Endothelial cell of umbilical vein (primary cell): ENCODE results near the gene SLC18A3. TPM values are rescaled to one million over a fixed set of nuclear protein-coding genes. Genes with fewer than 3 reads are reported as not detected.

Experiments used
- BruUV-seq: library from RNA; stranded (reverse); fragments of 400-500 nt; replicated peaks from 2 replicates; lab custom pipeline; 2021; lab: Mats Ljungman, UMichigan
- CTCF ChIA-PET: fragments of 300-600, 350-600 bp; sonication (Branson Sonifier 250); formaldehyde crosslinking; loops from one replicate; lab custom pipeline; 2021; ENCODE audit warnings: antibody characterized with exemption, inconsistent platforms; lab: Charles Lee
- POLR2A ChIA-PET: fragments of 300-600, 350-600 bp; sonication (Branson Sonifier 250); formaldehyde crosslinking; loops from one replicate; lab custom pipeline; 2021; ENCODE audit warnings: antibody characterized with exemption, inconsistent platforms; lab: Charles Lee
- DNase-seq: peaks from one replicate; pipeline ENCODE4 v3.0.0-alpha.2; 2011; ENCODE audit warnings: low read depth, low spot score
- FAIRE-seq: peaks from 2 replicates; lab custom pipeline; 2011; peaks lifted over from hg19 to GRCh38; lab: Jason Lieb, UNC
- H2AFZ ChIP-seq: 2 replicates; pipeline ENCODE4 v1.6.0; 2012; ENCODE audit warnings: low read depth, low read length, control low read depth, inconsistent platforms
- H3K27ac ChIP-seq: 2 replicates; pipeline ENCODE4 v1.5.1; 2011; ENCODE audit warnings: low read depth, mild to moderate bottlenecking, control low read depth, low read length, moderate library complexity; ENCODE audit not compliant: insufficient read depth
- H3K27me3 ChIP-seq, 2 experiments: 2 replicates each; pipeline versions ENCODE4 v1.6.0 to v1.6.1; 2011; ENCODE audit warnings: low read length in 2 of 2, mixed read lengths in 1 of 2; ENCODE audit not compliant: control insufficient read depth in 2 of 2, insufficient read depth in 2 of 2
- H3K36me3 ChIP-seq, 2 experiments: 2 replicates in 1 of 2; 3 replicates in 1 of 2; pipeline ENCODE4 v1.5.1; 2011; ENCODE audit warnings: low read length in 2 of 2, mild to moderate bottlenecking in 1 of 2, moderate library complexity in 1 of 2; ENCODE audit not compliant: control insufficient read depth in 2 of 2, insufficient read depth in 2 of 2; ENCODE audit errors: extremely low read depth in 1 of 2
- H3K4me1 ChIP-seq: 3 replicates; pipeline ENCODE4 v1.5.1; 2011; ENCODE audit warnings: mild to moderate bottlenecking, low read length; ENCODE audit not compliant: control insufficient read depth, insufficient read depth; ENCODE audit errors: extremely low read depth
- H3K4me2 ChIP-seq: 2 replicates; pipeline ENCODE4 v1.6.1; 2011; ENCODE audit warnings: low read length, control low read depth, mixed read lengths; ENCODE audit not compliant: insufficient read depth
- H3K4me3 ChIP-seq, 3 experiments: fragments of 200-600 bp in 1 of 3; sonication (generic), shearing (Covaris generic) in 1 of 3; replicated peaks in 1 of 3; 2 replicates each; pipeline ENCODE4 v1.5.1; 2011 to 2016; ENCODE audit warnings: control low read depth in 3 of 3, low read length in 3 of 3, mild to moderate bottlenecking in 2 of 3, inconsistent platforms in 1 of 3, low read depth in 1 of 3, moderate library complexity in 1 of 3; ENCODE audit not compliant: insufficient read depth in 1 of 3
- H3K79me2 ChIP-seq: 2 replicates; pipeline ENCODE4 v1.6.0; 2012; ENCODE audit warnings: low read length, inconsistent platforms; ENCODE audit not compliant: control insufficient read depth, insufficient read depth
- H3K9ac ChIP-seq: replicated peaks from 2 replicates; pipeline ENCODE3; 2011; ENCODE audit warnings: low read length, control low read depth; ENCODE audit not compliant: insufficient read depth; ENCODE audit errors: extremely low read depth
- H3K9me1 ChIP-seq: replicated peaks from 3 replicates; pipeline ENCODE4 v1.6.0; 2011; ENCODE audit warnings: mild to moderate bottlenecking, low read length; ENCODE audit not compliant: control insufficient read depth, insufficient read depth; ENCODE audit errors: extremely low read depth
- H3K9me3 ChIP-seq: replicated peaks from 2 replicates; pipeline ENCODE4 v1.5.1; 2012; ENCODE audit warnings: low read length, inconsistent platforms; ENCODE audit not compliant: control insufficient read depth, insufficient read depth
- H4K20me1 ChIP-seq: replicated peaks from 2 replicates; pipeline ENCODE3; 2011; ENCODE audit warnings: mild to moderate bottlenecking, low read length; ENCODE audit not compliant: control insufficient read depth, insufficient read depth; ENCODE audit errors: extremely low read depth
- EZH2 ChIP-seq: IDR thresholded peaks from 2 replicates; pipeline ENCODE4 v1.6.1; 2012; ENCODE audit warnings: borderline replicate concordance, low read depth, mild to moderate bottlenecking, moderate library complexity, low read length, inconsistent platforms; ENCODE audit not compliant: severe bottlenecking
- JUN ChIP-seq: IDR thresholded peaks from 2 replicates; pipeline ENCODE4 v1.6.1; 2011; ENCODE audit warnings: borderline replicate concordance, low read depth; ENCODE audit not compliant: insufficient read length, insufficient read depth
- dilution Hi-C: fragments of 300-500 bp; cut with MboI; formaldehyde crosslinking; loops from one replicate; pipeline ENCODE4 v1.15.0; 2019; ENCODE audit warnings: low sequenced_read_pairs; ENCODE audit not compliant: extremely low pct_ligation_motif_present
- intact Hi-C: fragments of 100-400 bp; cut with micrococcal nuclease; formaldehyde crosslinking; loops from one replicate; pipeline ENCODE4 v1.10.0; 2022
- polyA plus RNA-seq, 4 experiments: library from polyadenylated mRNA; depleted of rRNA in 3 of 4; stranded (reverse) in 3 of 4; unstranded in 1 of 4; fragments of >200 nt; gene quantifications; 2 replicates each; pipeline versions ENCODE4 v1.2.1 to v1.2.3, GENCODE V29; 2011 to 2012; ENCODE audit warnings: missing spikeins in 1 of 4
- total RNA-seq: library from RNA; stranded (reverse); gene quantifications from 2 replicates; pipeline ENCODE4 v1.2.3, GENCODE V29; 2021
- TF ChIP-seq, protein P1 (sequence below): IDR thresholded peaks from 2 replicates; pipeline ENCODE4 v1.6.1; 2011; ENCODE audit not compliant: insufficient read depth, insufficient read length
- TF ChIP-seq, protein P2 (sequence below), 2 donors: IDR thresholded peaks; 1 replicate in 1 of 2; 2 replicates in 1 of 2; pipeline ENCODE4 v1.5.1; 2011; ENCODE audit warnings: low read length in 2 of 2, mild to moderate bottlenecking in 2 of 2, moderate library complexity in 2 of 2, control low read depth in 1 of 2, inconsistent platforms in 1 of 2, low read depth in 1 of 2; ENCODE audit not compliant: insufficient read depth in 1 of 2; ENCODE audit errors: extremely low read depth in 1 of 2

Gene SLC18A3
- total and polyA plus RNA-seq, 2 donors (not counting 3 experiments of a cell fraction or from before 2014, with no cell fraction given): not detected

DNA sequence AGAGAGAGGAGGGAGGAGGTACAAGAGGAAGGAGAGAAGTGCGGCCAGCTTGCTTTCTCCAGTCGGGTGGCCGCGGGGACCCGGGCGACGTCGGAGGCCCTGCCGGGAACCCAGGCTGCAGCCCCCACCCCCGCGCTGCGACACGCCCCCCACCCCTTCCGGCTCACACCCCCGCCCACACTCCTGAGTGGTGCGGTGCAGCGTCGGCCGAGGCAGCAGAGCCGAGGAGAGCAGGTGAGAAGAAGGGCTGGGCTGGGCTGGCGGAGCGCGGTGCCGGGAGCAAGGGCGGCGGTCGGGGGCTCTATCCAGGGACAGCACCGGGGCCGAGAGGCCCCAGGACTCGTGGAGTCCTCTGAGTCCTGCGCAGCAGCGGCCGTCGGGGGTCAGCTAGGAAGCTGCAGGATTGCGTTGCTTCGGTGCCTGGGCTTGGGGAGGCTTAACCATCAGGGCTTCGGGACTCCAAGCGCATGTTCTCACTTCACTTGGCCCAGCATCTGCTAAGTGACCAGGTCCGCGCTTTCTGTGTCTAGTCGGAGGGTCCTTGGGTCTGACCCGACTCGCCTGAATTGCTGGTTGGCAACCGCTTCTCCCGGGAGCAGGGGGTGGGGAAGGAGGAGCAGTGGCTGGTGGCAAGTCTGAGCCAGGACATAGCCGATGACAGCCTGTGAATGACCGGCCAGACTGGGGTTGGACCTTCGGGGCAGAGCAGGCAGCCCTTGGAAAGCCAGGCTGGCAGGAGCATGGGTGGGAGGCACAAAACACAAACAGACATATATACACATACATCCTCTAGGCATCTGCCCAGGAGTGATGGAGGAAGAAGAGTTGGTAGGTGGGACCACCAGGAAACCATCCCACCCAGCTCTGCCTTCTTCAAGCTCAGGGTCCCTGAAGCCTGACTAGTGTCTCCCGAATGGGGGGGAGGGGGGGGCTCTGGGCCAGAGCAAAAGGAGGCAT is 4.4 kb downstream of the SLC18A3 start:
- H2AFZ ChIP-seq: no peak overlapping the region
- dilution Hi-C loops: no loop called here
- no peak for FAIRE-seq
- H3K36me3 ChIP-seq: no peaks in the 10 kb centered on the region
- ChIA-PET CTCF (no interaction called here), POLR2A (no interaction called here)
- no peaks in the 10 kb centered on the region for H3K4me1 ChIP-seq
- H3K9me1 ChIP-seq: no peaks in the 10 kb centered on the region
- intact Hi-C loops: no loop called here
- H3K9me3 ChIP-seq: no peaks in the 10 kb centered on the region
- no TSS peak for BruUV-seq
- H3K4me3 ChIP-seq: no peak overlapping the region
- no peak overlapping the region for H3K27ac ChIP-seq
- peaks cover 60 to 64% of the 10 kb centered on the region in 2 experiments for H3K27me3 ChIP-seq
- no peak overlapping the region for H3K4me2 ChIP-seq
- no peaks in the 10 kb centered on the region for H3K79me2 ChIP-seq
- TF ChIP-seq EZH2 (peak; percentile 63), JUN (no peak)
- TF ChIP-seq, protein P1, sequence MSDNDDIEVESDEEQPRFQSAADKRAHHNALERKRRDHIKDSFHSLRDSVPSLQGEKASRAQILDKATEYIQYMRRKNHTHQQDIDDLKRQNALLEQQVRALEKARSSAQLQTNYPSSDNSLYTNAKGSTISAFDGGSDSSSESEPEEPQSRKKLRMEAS: no peak
- TF ChIP-seq, protein P2, sequence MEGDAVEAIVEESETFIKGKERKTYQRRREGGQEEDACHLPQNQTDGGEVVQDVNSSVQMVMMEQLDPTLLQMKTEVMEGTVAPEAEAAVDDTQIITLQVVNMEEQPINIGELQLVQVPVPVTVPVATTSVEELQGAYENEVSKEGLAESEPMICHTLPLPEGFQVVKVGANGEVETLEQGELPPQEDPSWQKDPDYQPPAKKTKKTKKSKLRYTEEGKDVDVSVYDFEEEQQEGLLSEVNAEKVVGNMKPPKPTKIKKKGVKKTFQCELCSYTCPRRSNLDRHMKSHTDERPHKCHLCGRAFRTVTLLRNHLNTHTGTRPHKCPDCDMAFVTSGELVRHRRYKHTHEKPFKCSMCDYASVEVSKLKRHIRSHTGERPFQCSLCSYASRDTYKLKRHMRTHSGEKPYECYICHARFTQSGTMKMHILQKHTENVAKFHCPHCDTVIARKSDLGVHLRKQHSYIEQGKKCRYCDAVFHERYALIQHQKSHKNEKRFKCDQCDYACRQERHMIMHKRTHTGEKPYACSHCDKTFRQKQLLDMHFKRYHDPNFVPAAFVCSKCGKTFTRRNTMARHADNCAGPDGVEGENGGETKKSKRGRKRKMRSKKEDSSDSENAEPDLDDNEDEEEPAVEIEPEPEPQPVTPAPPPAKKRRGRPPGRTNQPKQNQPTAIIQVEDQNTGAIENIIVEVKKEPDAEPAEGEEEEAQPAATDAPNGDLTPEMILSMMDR (IDR thresholded peaks at IDR 0.05; ENCODE audit: extremely low read depth in 1 of 2, insufficient read depth in 1 of 2, low read depth in 1 of 2, low read length in 2 of 2): no peak
- H4K20me1 ChIP-seq: no peaks in the 10 kb centered on the region
- DNase-seq: no peak
- H3K9ac ChIP-seq: no peak overlapping the region
